ENCODE data around the gene ADGRD1.

The ADGRD1 gene

GRCh38 chr12:131015581-131016337, 62.1 kb downstream of the ADGRD1 start:
- no peak for DNase-seq
- no peaks in the 10 kb centered on the region for H3K36me3 ChIP-seq (ENCODE audit: insufficient read depth, low read length)
- TF ChIP-seq EZH2 (IDR thresholded peaks at IDR 0.05; ENCODE audit: borderline replicate concordance, low read depth, low read length, severe bottlenecking), result no peak
- TF ChIP-seq CTCF (IDR thresholded peaks at IDR 0.05; ENCODE audit: borderline replicate concordance, extremely low read depth, low read length, poor library complexity, severe bottlenecking), result no peak

GRCh38 chr12:131017477-131017991, 63.8 kb downstream of the ADGRD1 start:
- no peaks in the 10 kb centered on the region for H3K79me2 ChIP-seq (ENCODE audit: insufficient read depth, low read length)
- no peaks in the 10 kb centered on the region for H3K9me3 ChIP-seq (ENCODE audit: insufficient read depth, low read length, severe bottlenecking)
- no peak overlapping the region for H3K27ac ChIP-seq (ENCODE audit: low read length)
- TF ChIP-seq EZH2 (IDR thresholded peaks at IDR 0.05; ENCODE audit: borderline replicate concordance, low read depth, low read length, severe bottlenecking) (no peak), CTCF (IDR thresholded peaks at IDR 0.05; ENCODE audit: borderline replicate concordance, extremely low read depth, low read length, poor library complexity, severe bottlenecking) (no peak)
- no peak overlapping the region for H2AFZ ChIP-seq (ENCODE audit: low read depth, low read length)
- H4K20me1 ChIP-seq (ENCODE audit: insufficient read depth, low read length), result 0 out of 2 replicates have a peak, but pooled peaks cover 3% of the 10 kb centered on the region
- H3K4me3 ChIP-seq (ENCODE audit: low read depth in 1 of 2, low read length in 2 of 2), result no peak overlapping the region
- no peaks in the 10 kb centered on the region for H3K27me3 ChIP-seq (ENCODE audit: insufficient read depth, low read length, poor library complexity)
- no peak overlapping the region for H3K9ac ChIP-seq (ENCODE audit: low read depth, low read length)
- DNase-seq (no peak), ATAC-seq (ENCODE audit: insufficient read depth, low read depth) (no peak)
- H3K4me2 ChIP-seq (ENCODE audit: insufficient read depth, low read length), result no peak overlapping the region
- no peaks in the 10 kb centered on the region for H3K36me3 ChIP-seq (ENCODE audit: insufficient read depth, low read length)
- no peaks in the 10 kb centered on the region for H3K4me1 ChIP-seq (ENCODE audit: insufficient read depth, low read length)

More at GRCh38 chr12:131015581-131016337, 62.1 kb downstream of the ADGRD1 start:
- H4K20me1 ChIP-seq (ENCODE audit: insufficient read depth, low read length), result 0 out of 2 replicates have a peak, but pooled peaks cover 3% of the 10 kb centered on the region
- H3K4me2 ChIP-seq (ENCODE audit: insufficient read depth, low read length), result no peak overlapping the region
- H3K79me2 ChIP-seq (ENCODE audit: insufficient read depth, low read length), result no peaks in the 10 kb centered on the region
- no peak overlapping the region for H3K4me3 ChIP-seq (ENCODE audit: low read depth in 1 of 2, low read length in 2 of 2)
- no peak overlapping the region for H3K27ac ChIP-seq (ENCODE audit: low read length)
- no peak for ATAC-seq (ENCODE audit: insufficient read depth, low read depth)
- no peaks in the 10 kb centered on the region for H3K4me1 ChIP-seq (ENCODE audit: insufficient read depth, low read length)
- no peak overlapping the region for H3K9ac ChIP-seq (ENCODE audit: low read depth, low read length)
- no peak overlapping the region for H2AFZ ChIP-seq (ENCODE audit: low read depth, low read length)
- no peaks in the 10 kb centered on the region for H3K27me3 ChIP-seq (ENCODE audit: insufficient read depth, low read length, poor library complexity)
- no peaks in the 10 kb centered on the region for H3K9me3 ChIP-seq (ENCODE audit: insufficient read depth, low read length, severe bottlenecking)

GRCh38 chr12:131018019-131018620, 64.4 kb downstream of the ADGRD1 start:
- Histone ChIP-seq H3K4me2 (ENCODE audit: insufficient read depth, low read length) (no peak overlapping the region), H3K27ac (ENCODE audit: low read length) (no peak overlapping the region), H2AFZ (ENCODE audit: low read depth, low read length) (no peak overlapping the region), H3K27me3 (ENCODE audit: insufficient read depth, low read length, poor library complexity) (no peaks in the 10 kb centered on the region), H3K9me3 (ENCODE audit: insufficient read depth, low read length, severe bottlenecking) (no peaks in the 10 kb centered on the region), H3K4me1 (ENCODE audit: insufficient read depth, low read length) (no peaks in the 10 kb centered on the region), H3K4me3 (ENCODE audit: low read depth in 1 of 2, low read length in 2 of 2) (no peak overlapping the region), H3K36me3 (ENCODE audit: insufficient read depth, low read length) (no peaks in the 10 kb centered on the region), H3K9ac (ENCODE audit: low read depth, low read length) (no peak overlapping the region), H3K79me2 (ENCODE audit: insufficient read depth, low read length) (no peaks in the 10 kb centered on the region), H4K20me1 (ENCODE audit: insufficient read depth, low read length) (0 out of 2 replicates have a peak, but pooled peaks cover 3% of the 10 kb centered on the region)
- TF ChIP-seq CTCF (IDR thresholded peaks at IDR 0.05; ENCODE audit: borderline replicate concordance, extremely low read depth, low read length, poor library complexity, severe bottlenecking) (no peak), EZH2 (IDR thresholded peaks at IDR 0.05; ENCODE audit: borderline replicate concordance, low read depth, low read length, severe bottlenecking) (no peak)
- DNase-seq, result no peak
- ATAC-seq (ENCODE audit: insufficient read depth, low read depth), result no peak

All from DND-41 (cell line).